GM19328 (cell line): ENCODE measurements around the gene HSPA4.

Experiments used
- ATAC-seq: cut with Tn5 transposase; IDR thresholded peaks from one replicate; pipeline ENCODE4 v1.9.1; 2021; ENCODE audit warnings: mild to moderate bottlenecking, moderate library complexity; ENCODE audit not compliant: unreplicated experiment

The HSPA4 gene

GRCh38 chr5:133088064-133088463, 36.3 kb downstream of the HSPA4 start:
- ATAC-seq, result no peak

- ATAC-seq, result no peak
Measured at GRCh38 chr5:133091034-133091433, 39.2 kb downstream of the HSPA4 start.

- ATAC-seq, result no peak
Measured at GRCh38 chr5:133106343-133106742, 54.5 kb downstream of the HSPA4 start.

DNA sequence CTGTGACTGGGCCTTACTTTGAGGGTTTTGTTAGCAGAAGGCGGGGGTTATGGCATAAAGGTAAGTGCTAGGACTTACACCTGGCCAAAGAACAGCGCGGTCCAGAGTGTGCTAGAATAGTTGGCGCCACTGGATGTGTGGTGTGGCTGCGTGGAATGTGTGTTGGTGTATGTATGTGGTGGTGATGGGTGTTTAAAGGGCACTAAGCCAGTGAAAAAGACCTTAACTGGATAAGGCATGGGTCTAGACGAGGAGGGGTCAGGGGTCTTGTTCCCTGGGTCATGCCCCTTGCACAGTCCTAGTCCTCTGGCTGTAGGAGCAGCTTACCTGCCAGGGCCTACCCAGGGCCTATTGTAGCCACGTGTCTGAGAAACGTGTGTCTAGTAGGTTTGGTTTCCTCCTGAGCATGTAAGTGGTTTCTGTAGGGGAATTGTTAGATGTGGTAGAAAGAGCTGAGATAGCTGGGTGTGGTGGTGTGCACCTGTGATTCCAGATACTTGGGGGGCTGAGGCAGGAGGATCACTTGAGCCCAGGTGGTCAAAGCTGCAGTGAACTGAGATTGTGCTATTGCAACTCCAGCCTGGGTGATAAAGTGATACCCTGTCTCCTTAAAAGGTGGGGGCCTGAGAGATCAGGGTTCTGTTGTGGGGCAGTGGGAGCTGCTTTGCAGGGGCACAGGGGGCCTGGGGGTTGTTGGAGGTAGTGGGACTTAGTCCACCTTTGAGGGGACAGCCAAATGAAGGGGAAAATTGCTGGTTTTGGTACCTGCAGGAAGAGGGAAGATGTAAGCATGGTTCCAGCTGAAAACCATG, 55.2 kb downstream of the HSPA4 start:
- ATAC-seq, result no peak

- ATAC-seq, result no peak
Measured at GRCh38 chr5:133108481-133108921, 56.7 kb downstream of the HSPA4 start.

DNA sequence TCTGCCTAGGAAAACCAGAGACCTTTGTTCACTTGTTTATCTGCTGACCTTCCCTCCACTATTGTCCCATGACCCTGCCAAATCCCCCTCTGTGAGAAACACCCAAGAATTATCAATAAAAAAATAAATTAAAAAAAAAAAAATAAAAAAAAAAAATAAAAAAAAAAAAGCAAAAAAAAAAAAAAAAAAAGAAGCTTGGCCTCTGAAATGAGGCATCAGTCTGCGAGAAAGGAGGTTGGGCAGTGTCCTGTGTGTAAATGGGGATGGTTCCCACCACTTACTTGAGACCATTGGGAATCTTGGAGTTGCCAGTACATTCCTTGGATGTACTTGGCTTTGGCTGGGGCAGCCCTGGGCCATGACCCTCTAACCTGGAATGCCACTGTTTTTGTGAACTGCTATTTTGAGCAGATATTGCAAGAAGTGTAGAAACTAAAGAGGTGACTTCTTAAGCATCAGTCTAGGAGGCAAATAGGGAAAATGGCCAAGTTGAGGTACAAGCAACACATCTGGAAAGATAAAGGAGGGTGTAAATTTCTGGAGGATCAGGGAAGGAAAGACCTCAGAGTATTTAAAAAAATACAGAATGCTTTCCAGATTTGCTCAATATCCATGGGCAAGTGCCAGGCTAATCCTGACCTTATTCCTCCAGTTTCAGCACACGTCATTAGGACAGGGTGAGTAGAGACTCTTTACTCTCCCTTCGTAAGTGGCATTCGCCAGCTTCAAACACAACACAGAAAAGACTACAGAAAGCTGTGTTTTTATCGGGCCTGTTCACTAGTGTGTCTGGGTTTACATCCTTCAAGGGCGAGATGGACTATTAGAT, 58.1 kb downstream of the HSPA4 start:
- no peak for ATAC-seq

GRCh38 chr5:133110709-133111108, 58.9 kb downstream of the HSPA4 start:
- no peak for ATAC-seq

DNA sequence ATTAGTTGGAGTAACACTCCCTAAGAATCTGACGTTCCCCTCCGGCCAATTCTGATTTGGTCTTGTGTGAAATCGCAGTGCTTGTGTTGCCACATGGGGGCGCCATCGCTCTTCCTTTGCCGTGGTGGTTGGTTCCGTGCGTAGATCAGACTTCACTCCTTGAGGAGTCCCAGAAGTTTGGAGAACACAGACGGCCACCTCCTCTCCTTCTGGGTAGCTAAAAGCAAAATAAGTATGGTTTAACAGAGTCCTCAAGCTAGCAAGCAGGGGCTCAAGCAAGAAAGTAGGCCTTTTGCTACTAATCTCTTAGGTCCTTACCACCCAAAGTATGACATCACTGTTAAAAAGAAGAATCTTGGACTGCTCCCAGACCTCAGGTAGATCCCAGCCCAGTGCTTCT, 59.5 kb downstream of the HSPA4 start:
- ATAC-seq, result no peak

DNA sequence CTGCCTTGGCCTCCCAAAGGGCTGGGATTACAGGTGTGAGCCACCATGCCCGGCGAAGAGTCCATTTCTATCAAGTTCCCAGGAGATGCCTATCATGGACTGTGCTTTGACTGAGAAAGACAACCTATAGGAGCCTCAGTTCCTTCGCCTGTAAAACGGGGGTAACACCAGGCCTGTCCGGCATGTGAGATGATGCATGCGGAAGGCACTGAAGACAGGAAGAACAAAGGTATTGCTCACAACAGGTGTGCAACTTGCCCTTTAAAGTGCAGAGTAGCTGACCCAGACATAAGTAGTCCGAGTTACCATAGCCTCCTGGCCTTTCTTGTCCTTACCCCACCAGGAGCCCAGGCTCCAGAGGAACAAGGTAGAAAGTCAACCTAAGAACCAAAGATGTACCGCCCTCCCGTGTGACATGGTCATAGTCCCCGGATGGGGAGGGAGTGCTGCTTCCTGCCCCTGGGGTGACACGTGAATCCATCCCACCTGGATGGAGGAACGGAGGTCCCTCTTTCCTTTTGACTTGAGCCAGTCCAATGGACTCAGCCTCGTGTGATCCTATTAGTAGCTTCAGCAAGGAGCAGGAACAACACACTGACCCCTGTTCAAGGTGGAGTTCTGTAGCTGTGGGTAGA, 60.3 kb downstream of the HSPA4 start:
- no peak for ATAC-seq

DNA sequence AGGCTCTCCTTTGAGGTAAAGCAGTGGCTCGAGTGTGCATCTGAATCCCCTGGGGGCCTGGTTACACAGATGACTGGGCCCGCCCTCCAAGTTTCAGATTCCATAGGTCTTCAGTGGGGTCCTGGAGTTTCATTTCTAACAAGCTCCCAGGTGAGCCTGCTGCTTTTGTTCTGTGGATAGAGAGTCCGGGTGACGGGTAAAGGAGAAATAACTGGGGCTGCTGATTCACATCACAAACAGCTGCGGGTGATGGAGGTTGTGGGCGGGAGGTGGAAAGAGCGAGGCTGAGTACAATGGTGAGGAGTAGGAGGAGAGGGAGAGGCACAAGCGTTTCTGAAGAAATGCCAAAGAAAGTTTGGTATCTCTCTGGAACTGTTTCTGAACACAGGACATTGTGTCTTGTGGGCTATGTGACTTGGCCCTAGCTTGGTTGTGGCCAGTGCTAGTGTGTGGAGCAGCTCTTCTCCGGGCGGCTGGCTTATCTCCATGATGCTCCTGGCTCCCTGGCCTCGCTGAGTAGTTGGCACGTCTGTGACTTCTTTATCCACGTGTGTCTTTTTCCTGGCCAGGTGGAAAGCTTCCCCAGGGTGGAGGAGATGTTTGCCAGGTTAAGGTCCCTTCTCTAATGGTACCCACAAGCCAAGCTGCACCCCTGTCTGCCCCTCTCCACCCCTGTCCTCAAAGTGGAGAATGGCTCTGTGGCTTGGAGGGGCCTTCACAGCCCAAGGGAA, 61.7 kb downstream of the HSPA4 start:
- ATAC-seq, result no peak

- no peak for ATAC-seq
Measured at GRCh38 chr5:133114166-133114932, 62.5 kb downstream of the HSPA4 start.

GRCh38 chr5:133114933-133115310, 63.1 kb downstream of the HSPA4 start:
- ATAC-seq, result no peak

- no peak for ATAC-seq
Measured at GRCh38 chr5:133116601-133117000, 64.8 kb downstream of the HSPA4 start.

- ATAC-seq, result no peak
Measured at GRCh38 chr5:133117166-133117911, 65.5 kb downstream of the HSPA4 start.

- ATAC-seq, result no peak
Measured at GRCh38 chr5:133117912-133118445, 66.2 kb downstream of the HSPA4 start.

GRCh38 chr5:133118741-133119140, 66.9 kb downstream of the HSPA4 start:
- no peak for ATAC-seq

- no peak for ATAC-seq
Measured at GRCh38 chr5:133119233-133119711, 67.5 kb downstream of the HSPA4 start.

GRCh38 chr5:133120156-133120750, 68.4 kb downstream of the HSPA4 start:
- no peak for ATAC-seq

DNA sequence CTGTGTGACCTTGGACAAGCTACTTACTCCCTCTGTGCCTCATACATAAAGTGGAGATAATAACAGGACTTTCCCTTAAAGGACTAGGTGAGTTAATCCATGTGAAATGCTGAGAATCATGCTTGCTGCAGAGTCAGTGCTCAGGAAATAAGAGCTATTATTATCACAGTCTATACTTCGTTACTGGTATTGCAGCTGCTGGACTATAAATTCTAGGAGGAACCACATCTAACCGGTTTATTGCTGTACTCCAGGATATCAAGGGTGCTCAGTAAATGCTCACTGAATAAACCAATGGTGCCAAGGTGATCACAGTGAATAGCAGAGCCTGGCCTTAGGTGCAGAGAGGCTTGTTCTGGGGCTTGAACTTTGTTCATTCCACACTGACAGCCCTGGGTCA, 69.3 kb downstream of the HSPA4 start:
- no peak for ATAC-seq
